ENCODE measurements around the gene MYO1G.
"Not testable (repeated sequence)": the region's sequence is repeated elsewhere in the genome, so short reads cannot be mapped to it uniquely, and the experiment has no call there.

The MYO1G gene

DNA sequence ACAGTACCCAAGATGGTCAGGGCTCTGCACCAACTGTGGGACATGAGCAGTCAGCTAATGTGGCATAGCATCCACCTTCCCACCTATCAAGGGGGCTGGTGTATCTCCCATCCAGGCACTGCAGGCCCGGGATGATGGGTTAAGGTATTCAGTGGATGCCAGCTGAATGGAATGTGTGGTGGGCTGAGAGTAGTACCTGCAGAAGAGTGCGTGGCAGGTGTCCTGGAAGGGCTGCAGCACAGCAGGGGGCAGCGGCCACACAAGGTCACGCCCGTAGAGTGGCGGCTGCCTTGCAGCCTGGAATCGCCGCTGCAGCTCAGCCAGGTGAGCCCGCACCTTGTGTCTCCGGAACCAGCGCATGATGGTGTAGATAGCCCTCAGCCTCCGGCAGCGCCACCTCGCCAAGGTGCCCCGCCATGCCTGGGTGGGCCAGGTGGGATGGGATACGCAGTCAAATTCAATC is 13.3 kb downstream of the MYO1G start:
- DNase-seq = no peak

DNA sequence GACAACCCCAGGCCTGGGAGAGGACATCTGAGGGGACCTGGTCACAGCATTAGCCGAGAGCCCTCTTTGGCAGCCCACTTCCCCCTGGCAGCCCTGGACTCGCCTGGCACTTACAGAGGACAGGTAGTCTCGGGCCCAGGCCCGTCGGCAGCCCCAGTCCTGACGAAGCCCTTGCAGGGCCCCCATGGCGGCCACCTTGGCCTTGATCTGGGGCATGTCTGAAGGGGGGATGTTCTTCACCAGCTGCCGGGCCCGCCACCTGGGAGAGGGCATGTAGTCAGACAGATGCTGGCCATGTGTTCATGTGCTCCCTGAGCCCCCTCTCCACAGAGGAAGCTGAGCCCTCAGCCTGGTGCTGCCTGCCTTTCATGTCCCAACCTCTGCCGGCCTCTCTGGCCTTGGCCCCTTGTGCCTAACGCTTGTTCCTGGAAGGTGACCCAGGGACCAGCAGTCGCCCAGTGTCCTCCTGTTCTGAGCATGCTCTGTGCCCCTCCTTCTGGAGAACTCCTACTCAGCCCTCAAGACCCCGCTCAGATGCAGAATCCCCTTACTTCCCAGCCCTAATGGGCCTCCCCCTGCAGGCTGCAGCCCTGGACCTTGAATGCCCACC is 13.9 kb downstream of the MYO1G start:
- no peak for DNase-seq

DNA sequence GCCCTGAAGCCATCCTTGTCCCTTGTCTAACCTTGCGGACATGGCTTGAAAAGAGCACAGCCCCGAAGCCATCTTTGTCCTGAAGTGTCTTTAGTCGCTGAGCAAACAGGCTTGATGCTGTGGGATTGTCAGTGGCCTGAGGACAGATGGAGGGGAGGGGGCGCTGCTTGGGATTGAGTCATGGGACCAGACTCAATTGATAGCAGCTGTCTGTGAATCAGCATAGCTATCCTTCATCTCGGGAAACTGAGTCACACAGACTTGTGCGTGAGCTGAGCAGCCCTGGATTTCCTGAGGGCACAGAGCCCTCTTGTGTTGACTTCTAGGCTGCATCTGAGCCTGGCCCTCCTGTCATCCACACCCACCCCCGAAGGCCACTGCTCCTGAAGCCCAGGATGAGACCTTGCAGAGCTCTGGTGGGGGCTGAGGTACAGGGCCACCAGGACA is 14.4 kb downstream of the MYO1G start:
- no peak for DNase-seq

DNA sequence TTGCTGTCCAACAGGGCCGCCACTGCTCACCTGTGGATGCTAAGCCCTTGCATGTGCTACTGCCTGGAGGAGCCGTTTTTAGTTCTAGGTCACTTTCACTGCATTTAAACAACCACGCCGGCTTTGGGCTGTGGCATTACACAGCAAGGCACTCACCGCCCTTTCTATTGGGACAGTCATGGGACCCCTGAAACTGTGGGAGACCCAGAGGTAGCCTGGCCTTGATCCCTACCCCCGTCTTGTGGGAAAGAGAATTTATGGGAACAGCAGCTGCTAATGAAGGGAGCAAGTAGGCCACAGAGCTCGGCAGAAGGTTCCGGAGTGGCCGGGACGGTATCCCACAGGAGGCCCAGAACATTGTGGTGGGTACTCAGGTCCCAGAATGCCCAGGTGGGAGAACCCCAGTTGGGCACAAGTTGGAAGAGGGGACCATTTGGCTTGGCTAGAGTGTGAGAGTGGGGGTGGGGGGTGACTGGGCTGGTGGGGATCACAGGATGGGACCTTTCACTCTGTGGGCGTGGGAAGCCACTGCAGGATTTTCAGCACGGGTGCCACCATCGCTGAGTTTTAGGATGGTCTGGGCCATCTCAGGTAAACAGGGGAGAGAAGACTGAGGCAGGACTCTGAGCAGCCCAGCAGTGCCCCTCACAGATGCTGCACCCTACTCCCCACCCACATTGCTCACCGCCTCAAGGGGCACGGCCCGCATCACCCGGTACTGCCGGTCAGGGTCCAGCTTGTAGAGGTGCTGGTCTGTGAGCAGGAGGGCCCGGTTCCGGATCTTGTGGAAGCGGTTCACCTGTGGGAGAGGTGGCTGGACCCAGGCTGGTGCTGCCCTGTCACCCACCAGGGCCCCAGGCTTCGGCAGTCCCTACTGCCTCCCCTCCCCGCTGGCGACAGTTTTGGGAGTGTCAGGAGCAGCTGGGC is 15.2 kb downstream of the MYO1G start:
- DNase-seq = no peak

DNA sequence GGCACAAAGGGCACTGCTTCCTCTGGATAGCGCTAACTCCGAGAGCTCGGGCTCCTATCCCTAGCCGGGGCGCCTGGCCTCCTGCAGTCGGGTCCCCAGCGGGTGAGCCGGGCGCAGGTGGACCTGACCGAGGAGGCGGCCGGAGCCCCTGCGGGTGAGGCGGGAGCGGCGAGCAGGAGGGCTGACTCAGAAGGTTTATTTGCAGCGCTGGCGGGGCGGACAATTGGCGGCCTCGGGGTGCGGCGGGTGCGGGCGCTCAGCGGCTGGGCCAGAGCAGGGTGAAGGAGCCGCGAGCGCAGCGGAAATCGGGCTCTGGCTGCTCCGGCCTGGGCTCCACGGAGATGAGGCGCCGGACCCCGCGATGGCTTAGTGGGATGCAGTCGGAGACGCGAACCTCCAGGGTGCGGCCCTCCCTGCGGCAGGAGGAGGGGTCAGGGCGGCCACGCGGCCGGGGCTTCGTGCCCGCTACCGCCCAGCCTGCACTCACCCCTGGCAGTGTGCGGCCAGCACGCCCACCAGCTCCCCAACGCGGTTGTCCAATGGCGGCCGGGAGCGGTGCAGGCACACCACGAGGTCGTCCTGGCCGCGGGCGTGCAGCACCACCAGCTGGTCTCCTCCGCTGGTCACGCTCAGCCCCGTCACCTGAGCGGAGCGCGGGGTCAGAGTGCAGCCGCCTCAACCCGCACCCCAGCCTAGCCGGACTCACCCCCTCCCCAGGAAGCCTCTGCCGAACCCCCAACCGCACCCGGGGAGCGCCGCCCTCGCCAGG is 16.1 kb downstream of the MYO1G start:
- no peak for DNase-seq

DNA sequence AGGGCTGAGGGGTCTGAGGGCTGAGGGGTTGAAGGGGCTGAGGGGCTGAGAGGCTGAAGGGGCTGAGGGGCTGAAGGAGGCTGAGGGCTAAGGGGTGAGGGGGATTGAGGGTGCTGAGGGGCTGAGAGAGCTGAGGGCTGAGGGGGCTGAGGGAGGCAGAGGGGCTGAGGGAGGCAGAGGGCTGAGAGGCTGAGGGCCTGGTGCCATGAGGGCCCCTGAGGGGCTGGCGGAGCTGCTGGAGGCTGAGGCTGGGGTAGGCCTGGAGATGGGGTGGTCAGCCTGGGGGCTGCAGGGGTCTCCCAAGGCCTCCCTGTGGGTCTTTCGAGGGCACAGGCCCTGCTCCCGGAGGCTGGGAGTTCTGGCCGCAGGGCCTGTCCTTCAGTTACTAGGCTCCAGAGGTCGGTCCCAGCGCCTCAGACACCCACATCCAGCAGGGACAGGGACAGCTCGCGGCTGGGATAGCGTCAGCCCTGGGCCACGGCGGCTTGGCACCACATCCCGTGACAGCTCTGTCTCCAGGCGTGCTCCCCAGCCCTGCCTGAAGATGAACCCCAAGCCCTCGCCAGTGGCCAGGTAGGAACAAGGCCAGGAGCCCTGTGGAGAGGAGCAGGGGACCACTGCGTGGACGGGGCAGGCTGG is 16.9 kb downstream of the MYO1G start:
- no peak for DNase-seq

DNA sequence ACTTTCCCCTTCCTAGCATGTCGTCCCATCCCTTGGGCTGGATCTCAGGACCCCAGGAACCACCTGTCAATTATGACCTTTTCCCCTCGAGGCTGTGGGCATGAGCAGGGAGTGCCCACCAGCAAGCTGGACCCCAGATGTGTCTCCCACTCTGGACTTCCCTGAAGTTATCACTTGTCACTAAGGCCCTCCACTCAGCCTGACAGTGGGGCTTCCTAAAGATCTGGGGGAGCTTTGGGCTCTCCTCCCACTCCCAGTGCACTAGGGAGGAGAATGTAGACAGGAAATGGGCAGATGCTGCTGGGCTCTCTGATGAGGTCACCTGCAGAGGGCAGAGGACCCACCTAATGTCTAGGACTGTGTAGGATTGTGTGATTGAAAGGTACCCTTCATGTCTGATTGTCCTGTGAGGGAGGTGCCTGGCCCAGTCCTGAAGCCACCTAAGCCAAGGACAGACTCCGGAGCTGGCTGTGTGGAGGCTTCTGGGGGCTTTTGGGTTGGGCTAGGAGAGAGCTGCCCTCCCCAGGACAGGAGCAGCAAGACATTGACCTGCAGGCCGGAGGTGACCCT is 18.7 kb downstream of the MYO1G start:
- DNase-seq = no peak

DNA sequence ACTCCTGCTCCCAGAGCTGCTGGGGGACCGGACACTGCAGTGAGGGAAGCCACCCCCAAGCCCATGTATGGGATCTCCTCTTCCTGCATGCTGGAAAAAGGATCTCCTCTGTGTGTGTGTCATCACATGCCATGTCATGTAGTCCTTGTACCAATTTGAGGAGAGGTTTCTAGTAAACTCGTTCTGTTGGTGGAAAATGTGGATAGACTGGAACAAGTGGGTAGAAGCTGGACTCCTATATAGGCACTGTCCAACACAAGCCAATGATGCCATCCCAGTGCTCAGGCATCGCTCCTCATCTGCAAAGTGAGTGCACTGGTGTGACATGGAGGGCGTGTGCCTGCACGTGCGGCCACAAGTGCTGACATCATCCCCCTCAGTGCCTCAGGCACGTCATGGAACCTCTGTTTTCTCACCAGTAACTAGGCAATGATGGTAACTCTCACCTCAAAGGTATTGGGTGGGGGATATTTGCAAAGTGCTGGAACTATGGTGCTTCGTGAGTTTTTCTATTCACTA is 19.3 kb downstream of the MYO1G start:
- DNase-seq = peak; percentile 43

DNA sequence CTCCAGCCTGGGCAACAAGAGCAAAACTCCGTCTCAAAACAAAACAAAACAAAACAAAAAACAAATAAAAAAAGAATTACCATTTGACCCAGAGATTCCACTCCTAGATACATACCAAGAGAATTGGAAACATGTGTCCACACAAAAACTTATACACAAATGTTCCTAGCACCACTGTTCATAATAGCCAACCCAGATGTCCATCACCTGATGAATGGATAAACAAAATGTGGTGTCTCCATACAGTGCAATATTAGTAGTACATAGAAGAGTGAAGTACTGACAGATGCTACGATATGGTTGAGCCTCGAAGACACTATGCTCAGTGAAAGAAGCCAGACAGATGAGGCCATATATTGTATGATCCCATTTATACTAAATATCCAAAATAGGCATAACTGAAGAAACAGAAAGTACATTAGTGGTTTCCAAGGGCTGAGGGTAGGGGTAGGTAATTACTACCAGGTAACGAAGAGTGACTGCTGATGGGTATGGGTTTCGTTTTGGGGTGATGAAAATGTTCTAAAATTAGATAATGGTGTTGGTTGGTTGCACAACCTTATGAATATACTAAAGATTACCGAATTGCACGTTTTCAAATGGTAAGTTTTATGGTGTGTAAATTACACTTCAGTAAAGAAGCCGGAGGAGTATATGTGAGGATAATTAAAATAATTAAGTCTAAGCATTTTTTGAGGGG is 20.0 kb downstream of the MYO1G start:
- DNase-seq = peak; percentile 59

DNA sequence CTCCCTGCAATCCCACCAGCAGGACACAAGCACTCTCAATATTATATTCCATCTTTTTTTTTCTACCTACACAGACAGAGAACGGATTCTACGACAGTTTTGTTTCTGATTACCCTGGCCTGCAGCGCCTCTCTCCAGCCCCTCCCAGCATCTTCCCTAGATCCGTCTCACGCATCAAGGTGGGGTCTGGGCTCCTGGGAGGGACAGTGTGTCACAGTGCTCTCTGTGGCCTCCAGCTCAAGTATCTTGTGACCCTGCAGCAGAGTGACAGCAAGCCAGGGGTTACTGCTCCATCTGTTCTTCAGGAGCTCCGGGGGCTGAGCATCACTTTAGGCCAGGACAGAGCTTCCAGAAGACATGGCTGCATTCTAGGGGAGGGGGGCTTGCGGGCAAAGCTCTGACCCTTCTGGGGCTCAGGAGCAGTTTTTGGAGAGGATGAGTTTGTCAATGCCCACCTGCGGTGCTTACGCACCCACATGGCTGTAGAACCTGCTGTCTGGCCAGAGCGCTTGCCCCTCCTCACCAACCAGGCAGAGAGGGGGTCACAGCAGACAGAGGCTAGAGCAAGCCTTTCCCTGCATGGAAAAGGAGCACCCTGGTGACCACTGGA is 22.6 kb downstream of the MYO1G start:
- no peak for DNase-seq

DNA sequence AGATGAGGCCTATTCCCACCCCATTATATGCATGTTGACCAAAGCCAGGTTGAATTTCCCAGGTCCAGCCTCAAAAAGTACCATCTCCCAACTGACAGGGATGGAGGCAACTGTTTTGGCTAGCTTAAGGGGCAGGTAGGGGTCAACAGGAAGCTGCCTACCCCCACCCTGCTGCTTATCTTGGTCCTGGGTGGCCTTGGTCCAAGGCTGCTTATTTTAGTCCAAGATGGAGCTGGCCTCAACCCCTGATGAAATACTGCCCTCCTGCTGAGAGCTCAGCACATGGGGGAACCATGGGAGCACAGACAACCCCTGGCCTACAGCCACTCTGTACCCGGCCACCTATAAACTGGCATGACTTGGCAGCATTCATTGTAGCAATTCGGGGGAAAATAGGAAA is 23.1 kb downstream of the MYO1G start:
- DNase-seq = no peak

DNA sequence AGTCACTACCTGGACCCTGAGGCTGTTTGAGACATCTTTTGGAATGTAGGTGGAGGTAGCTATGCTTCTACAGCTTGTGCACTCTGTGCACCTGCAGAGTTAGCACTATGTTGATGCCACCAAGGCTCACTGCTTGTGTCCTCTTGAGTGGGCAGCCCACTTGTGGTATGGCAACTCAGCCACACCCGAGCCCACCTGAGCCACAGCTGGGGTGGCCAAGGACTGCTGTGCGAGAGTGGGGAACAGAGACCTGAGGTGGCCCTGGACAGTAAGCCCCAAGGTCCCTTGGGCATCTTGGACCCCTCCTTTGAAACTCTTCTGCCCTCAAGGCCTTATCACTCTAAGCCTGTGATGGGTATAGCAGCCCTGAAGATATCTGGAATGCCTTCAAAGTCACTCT is 25.7 kb downstream of the MYO1G start:
- DNase-seq = no peak

DNA sequence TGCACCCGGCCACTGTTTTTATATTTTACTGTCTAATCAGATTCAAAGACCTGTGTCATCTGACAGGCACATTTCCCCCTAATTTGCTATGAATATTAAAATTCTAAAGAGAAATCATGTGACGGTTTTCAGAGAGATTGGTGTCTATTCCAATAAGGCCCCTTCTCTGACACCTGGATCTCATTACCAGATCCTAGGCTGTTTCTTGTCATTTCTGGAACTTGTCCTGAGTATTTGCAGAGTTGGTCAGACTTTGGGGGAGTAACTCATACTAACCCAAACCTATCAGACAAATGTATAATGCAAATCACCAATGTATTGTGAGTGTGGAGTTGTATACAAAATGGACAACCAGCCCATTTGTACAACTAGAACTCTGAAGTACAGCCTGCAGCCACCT is 29.5 kb downstream of the MYO1G start:
- no peak for DNase-seq

DNA sequence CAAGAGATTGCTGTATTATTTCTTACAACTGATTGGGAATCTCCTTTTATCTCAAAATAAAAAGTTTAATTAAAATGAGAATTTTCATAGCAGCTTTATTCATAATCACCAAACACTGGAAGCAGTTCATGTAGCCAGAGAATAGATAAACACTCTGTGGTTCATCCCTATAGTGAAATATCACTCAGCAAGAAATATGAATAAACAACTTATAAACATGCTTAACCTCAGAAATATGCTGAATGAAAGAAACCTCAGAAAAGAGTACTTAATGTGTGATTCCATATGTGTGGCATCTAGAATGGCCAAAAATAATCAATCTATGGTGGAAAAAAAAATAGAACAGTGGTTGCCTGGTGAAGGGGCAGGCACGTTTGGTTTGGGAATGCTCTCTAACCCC is 33.3 kb downstream of the MYO1G start:
- no peak for DNase-seq

DNA sequence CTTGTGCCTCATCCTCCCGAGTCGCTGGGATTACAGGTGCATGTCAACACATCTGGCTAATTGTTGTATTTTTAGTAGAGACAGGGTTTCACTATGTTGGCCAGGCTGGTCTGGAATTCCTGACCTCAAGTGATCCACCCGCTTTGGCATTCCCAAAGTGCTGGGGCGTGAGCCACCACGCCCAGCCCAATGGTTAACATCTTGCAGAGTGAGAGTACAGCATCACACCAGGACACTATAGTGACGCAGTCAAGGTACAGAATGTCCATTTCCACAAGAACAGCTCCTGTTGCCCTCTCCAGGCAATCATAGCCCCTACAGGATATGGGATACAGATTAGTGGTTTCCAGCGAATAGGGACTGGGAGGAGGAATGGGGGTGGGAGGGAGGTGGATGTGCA is 34.0 kb downstream of the MYO1G start:
- no peak for DNase-seq

DNA sequence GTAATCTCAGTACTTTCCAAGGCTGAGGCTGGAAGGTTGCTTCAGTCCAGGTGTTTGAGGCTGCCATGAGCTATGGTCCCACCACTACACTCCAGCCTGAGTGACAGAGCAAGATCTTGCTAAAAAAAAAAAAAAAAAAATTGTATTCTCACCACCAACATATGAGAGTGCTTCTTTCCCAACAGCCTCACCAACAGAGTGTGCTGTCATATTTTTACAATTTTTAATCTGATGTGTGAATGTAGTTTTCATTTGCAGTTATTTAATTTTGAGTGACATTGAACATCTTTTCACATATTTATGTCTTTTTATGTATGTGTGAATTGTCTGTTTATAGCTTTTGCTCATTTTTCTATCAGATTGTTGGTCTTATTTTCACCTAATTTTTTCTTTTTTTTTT is 35.2 kb downstream of the MYO1G start:
- DNase-seq = no peak

DNA sequence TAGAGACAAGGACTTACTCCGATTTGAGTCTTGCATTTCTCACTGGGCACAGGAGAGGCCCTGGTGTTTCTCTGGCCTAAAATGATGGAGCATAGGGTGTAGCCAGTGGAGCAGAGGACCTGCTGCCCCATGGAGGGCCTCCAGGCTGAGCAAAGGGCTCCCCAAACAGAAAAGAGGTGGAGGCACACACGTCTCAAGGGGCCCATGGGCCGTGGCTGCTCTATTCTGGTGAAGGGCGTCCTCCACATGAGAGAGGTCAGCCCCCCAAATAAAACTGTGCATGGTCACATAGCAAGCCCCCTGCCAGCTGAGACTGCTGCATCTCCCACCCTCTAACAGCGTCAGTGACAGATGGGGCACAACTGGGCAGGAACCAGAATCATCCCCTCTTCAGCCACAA is 41.4 kb downstream of the MYO1G start:
- DNase-seq = no peak

DNA sequence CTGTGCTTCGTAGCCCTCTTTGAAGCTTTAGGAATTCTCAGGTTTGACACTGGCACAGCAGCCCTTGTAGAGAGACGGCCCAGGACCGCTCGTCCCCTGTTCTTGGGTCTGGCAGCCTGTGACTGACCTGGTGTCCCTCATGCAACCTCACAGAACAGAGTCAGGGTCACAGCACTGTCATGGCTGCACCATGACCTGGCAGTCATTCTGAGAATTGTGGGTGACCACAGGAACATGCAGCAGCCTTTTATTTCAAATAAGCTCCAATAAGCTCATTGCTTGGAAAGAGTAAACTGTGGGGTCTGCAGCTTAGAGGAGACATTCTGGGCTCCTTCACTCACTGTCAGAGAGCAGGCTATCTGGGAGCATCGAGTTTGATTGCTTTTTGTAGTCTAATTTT is 42.5 kb downstream of the MYO1G start:
- DNase-seq = no peak

DNA sequence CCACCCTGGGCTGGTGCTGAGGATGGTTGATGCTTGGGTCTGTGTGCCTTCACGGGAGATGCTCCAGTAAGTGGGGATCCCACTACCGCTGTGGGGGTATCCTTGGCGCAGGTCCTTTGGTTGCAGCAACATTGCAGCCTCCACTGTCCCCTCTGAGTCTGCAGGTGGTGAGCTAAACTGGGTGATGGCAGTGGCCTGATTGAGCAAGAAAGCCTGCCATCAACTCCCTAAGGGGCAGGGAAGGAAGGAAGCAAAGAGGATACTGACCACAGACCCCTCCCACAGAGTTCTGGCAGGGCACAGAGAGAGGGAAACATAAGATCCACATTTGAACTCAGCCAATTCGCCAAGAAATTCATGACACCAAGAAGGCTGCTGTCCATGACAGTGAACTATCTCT is 43.2 kb downstream of the MYO1G start:
- DNase-seq = no peak

DNA sequence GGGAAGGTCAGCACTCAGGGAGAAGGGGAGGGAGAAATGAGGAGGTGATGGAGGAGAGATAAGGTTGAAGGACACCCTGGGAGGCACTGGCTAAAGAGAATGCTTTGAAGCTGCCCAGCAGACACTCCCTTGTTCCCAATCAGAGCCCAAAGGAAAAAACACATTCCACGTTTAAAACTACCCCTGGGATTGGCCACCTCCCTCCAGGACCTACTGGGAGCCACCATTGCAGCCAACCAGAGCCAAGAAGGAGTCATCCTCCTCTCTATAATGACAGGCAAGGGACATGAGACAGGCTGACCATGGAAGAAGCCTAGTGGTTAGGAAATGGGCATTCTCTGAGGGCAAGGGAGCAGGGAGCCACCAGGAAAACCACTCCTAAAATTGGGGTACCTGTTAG is 43.8 kb downstream of the MYO1G start:
- no peak for DNase-seq

DNA sequence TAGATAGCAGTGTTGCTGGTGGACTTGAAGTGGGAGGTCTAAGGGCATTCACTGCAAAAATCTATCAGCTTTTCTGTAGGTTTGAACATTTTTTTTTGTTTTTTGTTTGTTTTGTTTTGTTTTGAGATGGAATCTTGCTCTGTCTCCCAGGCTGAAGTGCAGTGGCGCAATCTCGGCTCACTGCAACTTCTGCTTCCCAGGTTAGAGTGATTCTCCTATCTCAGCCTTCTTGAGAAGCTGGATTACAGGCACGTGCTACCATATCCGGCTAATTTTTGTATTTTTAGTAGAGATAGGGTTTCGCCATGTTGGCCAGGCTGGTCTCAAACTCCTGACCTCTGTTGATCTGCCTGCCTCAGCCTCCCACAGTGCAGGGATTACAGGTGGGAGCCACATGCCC is 44.3 kb downstream of the MYO1G start:
- DNase-seq = not testable (repeated sequence)

Measured in RPMI8226 (cell line).